ENCODE measurements around the gene HNRNPA3.

- no peak for TF ChIP-seq CTCF (IDR thresholded peaks at IDR 0.05; ENCODE audit: low read depth, low read length, poor library complexity, severe bottlenecking)
- TF ChIP-seq EZH2phosphoT487 (IDR thresholded peaks at IDR 0.05; ENCODE audit: borderline replicate concordance, low read length): no peak
These were observed 33.4 kb upstream of the HNRNPA3 start for GRCh38 chr2:177179227-177179626.
